Activated CD8-positive, alpha-beta memory T cell treated with anti-CD3 and anti-CD28 coated beads, Interleukin-2, amount 50 U/mL, for 48 hours (primary cell): ENCODE results near the gene SPEG.

ENCODE experiments used
- DNase-seq: peaks from one replicate; pipeline ENCODE4 v3.0.0-alpha.2; 2020

The SPEG gene

DNA sequence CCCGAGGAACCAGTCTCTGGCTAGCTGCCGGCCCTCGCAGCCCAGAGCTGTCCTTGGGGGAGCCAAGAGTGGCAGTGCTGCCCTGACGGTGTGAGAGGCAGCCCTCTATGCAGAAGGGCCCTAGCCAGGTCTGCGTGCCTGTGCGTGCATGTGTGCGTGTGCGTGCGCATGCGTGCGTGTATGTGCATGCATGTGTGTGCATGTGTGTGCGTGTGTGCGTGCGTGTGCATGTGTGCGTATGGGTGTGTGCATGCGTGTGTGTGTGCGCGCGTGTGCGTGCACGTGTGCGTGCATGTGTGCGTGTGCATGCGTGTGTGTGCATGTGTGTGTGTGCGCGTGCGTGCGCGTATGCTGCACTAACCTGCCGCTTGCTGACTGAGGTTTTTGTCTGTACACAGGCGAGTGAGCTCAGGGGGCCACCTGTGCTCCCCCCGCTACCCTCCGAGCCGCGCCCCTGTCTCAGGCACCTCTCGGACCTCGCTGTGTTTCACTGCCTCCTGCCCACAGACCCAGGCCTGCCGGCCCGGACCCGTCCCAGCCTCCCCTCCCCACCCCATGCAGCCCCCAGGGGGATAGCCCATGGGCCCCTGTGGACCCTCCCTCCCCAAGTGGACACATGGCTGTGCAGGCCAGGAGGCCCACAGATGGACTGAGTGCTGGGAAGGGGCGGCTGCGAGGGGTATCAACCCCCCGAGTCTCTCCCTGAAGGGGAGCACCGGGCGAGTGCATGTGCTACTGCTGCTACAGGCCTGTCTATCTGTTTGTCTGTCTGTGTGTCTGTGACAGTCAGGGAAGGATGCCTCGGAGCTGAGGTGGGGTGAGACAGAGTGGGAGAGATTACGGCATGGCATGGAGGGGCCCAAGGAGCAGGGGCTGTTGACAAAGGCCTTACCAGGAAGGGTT, 31.3 kb downstream of the SPEG start:
- DNase-seq: no peak

DNA sequence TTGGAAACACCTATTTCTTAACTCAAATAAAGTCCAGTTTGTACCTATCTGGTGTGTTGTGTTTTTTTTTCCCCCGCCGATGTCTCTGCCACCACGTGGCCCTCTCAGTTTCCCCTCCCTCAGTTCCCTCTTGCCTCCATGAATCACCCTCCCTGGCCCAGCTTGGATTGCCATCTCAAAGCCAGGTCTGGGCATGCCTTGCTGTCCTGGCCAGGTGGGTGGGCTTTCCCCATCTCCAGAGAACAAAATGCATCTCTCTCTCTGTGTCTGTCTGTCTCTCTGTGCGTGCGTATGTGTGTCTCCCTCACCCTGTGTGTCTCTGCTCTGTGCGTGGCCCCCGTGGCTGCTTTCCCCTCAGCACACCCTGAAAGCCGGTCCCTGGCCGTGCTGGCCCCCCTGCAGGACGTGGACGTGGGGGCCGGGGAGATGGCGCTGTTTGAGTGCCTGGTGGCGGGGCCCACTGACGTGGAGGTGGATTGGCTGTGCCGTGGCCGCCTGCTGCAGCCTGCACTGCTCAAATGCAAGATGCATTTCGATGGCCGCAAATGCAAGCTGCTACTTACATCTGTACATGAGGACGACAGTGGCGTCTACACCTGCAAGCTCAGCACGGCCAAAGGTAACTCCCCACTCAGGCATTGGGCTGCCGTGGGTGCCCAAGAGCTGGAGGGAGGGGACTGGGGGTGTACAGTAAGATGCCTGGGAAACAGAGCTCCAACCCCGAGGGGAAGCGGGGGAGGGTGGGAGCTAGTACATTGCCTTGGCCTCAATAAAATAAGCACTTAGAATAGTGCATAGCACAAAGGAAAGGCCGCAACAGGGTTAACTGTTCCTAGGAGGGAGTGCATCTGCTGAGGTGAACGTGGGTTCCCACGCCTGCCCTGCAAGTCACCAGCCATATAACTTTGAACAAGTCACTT, 32.4 kb downstream of the SPEG start:
- DNase-seq: no peak

DNA sequence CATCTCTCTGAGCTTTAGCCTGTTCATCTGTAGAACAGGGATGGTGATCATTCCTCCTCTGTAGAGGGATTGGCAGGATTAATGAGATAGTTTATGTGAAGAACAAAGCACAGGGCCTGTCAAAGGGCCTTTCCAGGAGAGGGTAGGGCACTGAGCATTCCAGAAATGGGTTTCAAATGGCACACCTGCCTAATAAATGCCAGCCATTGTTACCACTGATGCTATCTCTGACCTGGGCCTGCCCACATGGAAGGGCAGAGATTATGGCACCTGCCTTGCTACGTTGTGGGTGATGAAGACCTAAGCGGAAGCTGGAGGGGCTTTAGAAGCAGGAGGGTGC, 33.1 kb downstream of the SPEG start:
- no peak for DNase-seq

GRCh38 chr2:219468410-219469185, 34.0 kb downstream of the SPEG start:
- DNase-seq: no peak

GRCh38 chr2:219469186-219469724, 34.6 kb downstream of the SPEG start:
- DNase-seq: no peak

GRCh38 chr2:219470429-219470828, 35.8 kb downstream of the SPEG start:
- DNase-seq: no peak

- no peak for DNase-seq
Measured at GRCh38 chr2:219471476-219472371, 37.1 kb downstream of the SPEG start.

GRCh38 chr2:219472629-219473187, 38.1 kb downstream of the SPEG start:
- no peak for DNase-seq

- DNase-seq: no peak
Measured at GRCh38 chr2:219473511-219473910, 38.9 kb downstream of the SPEG start.

- DNase-seq: no peak
Measured at GRCh38 chr2:219474285-219475060, 39.8 kb downstream of the SPEG start.

DNA sequence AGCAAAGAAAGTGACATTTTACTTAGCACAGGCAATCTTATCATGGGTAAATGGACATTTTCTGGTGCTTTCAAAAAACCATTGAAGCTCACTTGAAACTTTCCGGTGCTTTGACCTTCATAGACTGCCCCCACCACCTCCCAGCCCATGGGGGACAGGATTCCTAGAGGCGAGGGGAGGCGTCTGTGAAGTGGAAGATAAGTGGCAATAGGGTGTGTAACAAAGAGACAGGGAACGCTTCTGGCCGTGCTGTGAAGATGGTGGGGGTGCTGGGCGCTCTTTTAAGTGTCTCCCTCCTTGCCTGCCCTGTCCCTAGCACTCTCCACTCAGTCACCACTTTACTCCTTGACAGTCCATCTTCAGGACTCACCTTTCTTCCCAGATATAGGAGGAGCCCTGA, 40.6 kb downstream of the SPEG start:
- DNase-seq: no peak

DNA sequence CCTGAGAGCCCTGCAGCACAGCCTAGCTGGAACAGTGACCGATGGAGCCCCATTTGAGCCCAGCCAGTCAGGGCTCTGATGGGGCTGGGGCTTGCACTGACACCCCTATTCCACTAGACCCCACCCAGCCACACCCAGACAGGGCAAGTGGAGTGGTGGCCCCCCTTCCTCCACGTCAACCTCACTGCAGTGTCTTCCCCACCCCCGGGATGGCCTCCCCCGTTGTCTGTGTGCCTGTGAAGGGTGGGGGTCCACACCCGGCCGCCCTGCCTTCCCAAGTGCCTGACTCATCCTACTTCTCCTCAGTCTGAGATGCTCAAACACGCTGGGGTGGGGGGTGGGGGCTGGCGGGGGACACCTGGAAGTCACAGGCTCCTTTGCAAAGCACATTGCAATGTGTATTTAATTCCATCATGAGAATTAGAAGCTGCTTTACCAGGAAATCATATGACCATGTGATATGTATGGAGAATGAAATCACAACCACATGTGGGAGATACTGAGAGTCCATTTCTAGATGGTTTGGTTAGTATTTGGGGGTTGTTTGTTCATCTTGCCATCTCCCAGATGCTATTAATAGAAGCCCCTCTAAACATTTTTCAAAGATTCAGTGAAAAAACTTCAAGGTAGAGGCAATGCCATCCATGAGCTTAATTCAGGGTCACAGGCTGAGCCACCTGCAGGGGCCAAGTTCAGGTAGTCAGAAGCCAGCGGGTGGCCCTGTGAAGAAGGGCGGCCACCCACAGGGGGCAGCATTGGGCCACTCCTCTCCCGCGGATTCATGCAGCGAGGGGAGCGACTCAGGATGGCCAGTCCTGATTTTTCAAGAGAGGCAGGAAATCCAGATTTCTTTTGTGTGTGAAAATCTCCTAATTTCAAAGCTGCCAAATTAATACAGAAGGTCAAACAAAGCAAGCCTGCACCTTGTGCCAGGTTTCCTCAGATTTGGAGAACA, 41.3 kb downstream of the SPEG start:
- DNase-seq: peak; percentile 89

DNA sequence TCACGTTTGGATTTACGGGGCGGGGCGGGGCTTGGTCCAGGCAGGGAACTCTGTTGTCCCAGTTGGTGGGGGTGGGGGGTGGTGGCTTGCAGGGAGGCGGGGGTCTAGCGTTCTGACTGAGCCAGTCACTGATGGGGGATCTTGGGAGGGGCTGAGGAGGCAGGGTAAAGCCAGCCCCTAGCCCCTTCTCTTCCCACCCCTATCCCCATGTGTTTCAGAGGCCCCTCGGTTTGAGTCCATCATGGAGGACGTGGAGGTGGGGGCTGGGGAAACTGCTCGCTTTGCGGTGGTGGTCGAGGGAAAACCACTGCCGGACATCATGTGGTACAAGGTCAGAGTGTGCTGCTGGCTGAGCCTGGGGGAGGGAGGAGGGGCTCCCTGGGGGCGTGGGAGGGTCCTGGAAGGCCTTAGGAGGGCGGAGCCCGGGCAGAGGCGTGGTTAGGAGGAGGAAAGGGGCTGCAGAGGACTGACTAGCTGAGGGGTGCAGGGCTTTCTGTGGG, 42.1 kb downstream of the SPEG start:
- no peak for DNase-seq

DNA sequence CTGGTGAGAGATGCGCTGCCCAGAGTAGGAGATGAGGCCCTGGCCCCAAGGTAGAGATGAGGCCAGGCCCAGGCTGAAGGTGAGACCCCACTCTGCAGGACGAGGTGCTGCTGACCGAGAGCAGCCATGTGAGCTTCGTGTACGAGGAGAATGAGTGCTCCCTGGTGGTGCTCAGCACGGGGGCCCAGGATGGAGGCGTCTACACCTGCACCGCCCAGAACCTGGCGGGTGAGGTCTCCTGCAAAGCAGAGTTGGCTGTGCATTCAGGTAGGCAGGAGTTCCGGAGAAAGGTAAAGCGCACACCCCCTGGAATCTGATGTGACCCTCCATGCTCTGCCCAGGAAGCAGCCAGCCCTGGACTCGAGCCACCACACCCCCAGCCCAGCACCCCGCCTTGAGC, 42.5 kb downstream of the SPEG start:
- DNase-seq: no peak

DNA sequence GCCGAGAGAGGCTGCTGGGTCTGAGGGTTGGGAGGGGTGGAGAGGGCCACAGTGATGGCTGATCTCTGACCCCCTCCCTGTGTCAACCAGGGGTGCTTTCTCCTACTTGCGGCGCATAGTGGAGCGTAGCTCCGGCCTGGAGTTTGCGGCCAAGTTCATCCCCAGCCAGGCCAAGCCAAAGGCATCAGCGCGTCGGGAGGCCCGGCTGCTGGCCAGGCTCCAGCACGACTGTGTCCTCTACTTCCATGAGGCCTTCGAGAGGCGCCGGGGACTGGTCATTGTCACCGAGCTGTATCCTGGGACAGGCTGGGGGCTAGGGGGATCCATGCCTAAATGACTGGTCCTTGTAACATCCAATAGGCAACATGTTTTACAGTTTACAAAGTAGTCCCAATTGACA, 43.2 kb downstream of the SPEG start:
- DNase-seq: no peak

DNA sequence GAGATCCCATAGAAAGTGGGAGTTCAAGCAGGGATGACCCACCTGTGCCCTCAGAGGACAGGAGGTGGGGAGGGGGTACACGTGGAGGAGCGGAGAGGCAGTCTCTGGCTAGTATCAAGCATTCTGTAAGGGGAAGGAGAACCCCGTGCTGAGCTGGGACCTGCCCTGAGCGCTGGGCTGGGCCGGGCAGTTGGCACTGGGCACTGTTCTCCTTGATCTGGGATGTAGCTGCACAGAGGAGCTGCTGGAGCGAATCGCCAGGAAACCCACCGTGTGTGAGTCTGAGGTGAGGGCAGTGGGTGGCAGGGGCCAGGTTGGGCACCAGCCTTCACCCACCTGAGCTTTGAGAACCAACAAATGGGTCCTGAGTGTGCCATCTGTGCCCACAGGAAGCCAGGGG, 44.3 kb downstream of the SPEG start:
- no peak for DNase-seq

GRCh38 chr2:219480004-219480403, 45.4 kb downstream of the SPEG start:
- no peak for DNase-seq

GRCh38 chr2:219482674-219483405, 48.2 kb downstream of the SPEG start:
- no peak for DNase-seq
